Skeletal muscle tissue (tissue), 4 donors: Measurements from ENCODE around the gene TUSC2. TPM values are rescaled to one million over a fixed set of nuclear protein-coding genes. Genes with fewer than 3 reads are reported as not detected.

Experiments
- H3K27ac ChIP-seq: one replicate; pipeline ENCODE4 v1.7.0; 2013; ENCODE audit warnings: mild to moderate bottlenecking, low read depth, low read length, inconsistent platforms
- H3K27me3 ChIP-seq, 3 donors: one replicate each; pipeline ENCODE4 v1.7.0; 2013; ENCODE audit warnings: low read length in 3 of 3; ENCODE audit not compliant: control insufficient read depth in 3 of 3, insufficient read depth in 3 of 3
- H3K36me3 ChIP-seq, 3 donors: one replicate each; pipeline ENCODE4 v1.7.0; 2013; ENCODE audit warnings: low read length in 3 of 3; ENCODE audit not compliant: control insufficient read depth in 3 of 3, insufficient read depth in 3 of 3
- H3K4me1 ChIP-seq, 3 donors: one replicate each; pipeline ENCODE4 v1.7.0; 2013; ENCODE audit warnings: low read length in 3 of 3, mild to moderate bottlenecking in 3 of 3; ENCODE audit not compliant: control insufficient read depth in 3 of 3, insufficient read depth in 3 of 3
- H3K4me3 ChIP-seq, 3 donors: one replicate each; pipeline ENCODE4 v1.7.0; 2013; ENCODE audit warnings: low read length in 3 of 3
- H3K9ac ChIP-seq, 3 donors: one replicate each; pipeline ENCODE4 v1.7.0; 2013; ENCODE audit warnings: low read length in 3 of 3, mild to moderate bottlenecking in 3 of 3, moderate library complexity in 2 of 3, low read depth in 1 of 3
- H3K9me3 ChIP-seq, 3 donors: one replicate each; pipeline ENCODE4 v1.7.0; 2013; ENCODE audit warnings: low read length in 3 of 3; ENCODE audit not compliant: control insufficient read depth in 3 of 3
- total RNA-seq: library from RNA; depleted of rRNA; stranded (reverse); fragments of >200 nt; gene quantifications from one replicate; pipeline ENCODE4 v1.2.3, GENCODE V29; 2014
- donor health status: Osteomylitis.

TUSC2 gene
- total RNA-seq, 1 donor from 2014 or later: 7.8 TPM

DNA sequence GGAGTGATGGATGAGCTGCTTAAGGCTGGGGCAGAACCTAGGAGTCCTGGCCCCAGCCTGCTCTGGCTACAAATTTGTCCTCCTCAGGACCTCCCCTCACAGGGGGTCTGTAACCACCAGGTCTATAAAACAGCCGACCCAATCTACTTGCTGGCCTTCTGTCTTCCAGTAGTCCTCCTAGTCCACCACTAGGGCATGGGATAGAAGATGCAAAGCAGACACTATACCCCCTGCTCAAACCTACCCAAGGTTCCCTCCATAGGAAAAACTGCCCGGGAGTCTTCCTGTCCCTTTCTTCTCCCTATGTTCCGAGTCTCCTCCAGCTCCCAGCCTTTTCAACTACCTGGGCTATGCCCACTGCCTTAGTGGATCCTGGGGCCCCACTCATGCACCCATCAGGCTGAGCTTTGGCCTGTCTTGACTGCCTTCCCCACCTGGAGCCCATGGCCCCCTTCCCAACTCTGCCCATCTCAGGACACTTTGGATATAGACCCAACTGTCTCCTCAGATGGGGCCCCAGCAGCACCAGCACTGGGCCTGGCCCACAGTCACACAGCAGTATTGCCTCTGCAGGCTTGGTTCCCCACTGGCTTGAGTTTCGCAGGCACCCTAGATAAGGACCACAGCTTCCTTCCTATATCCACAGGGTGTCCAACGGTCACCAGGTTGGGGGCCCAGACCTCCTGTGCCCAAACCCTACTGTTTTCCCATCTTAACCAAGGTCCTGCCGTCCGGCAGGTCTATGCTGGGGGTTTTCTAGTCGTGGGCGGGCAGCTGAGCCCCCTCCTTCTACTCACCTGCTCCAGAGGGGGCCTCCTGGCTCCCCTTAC lies 29.9 kb downstream of the TUSC2 start:
- H3K36me3 ChIP-seq: peaks cover 0 to 5% (median 4%) of the 10 kb centered on the region in 3 donors
- H3K9ac ChIP-seq: peak overlapping the region; percentile 79 to 98 (median 93)
- H3K9me3 ChIP-seq: no peaks in the 10 kb centered on the region
- no peaks in the 10 kb centered on the region for H3K27me3 ChIP-seq
- peak overlapping the region; percentile 96 to 98 (median 98) for H3K4me3 ChIP-seq
- peak overlapping the region; percentile 88 for H3K27ac ChIP-seq
- H3K4me1 ChIP-seq: peaks cover 44 to 55% (median 48%) of the 10 kb centered on the region in 3 donors

- peaks cover 43 to 54% (median 47%) of the 10 kb centered on the region in 3 donors for H3K4me1 ChIP-seq
- peaks cover 0 to 5% (median 4%) of the 10 kb centered on the region in 3 donors for H3K36me3 ChIP-seq
- peak overlapping the region in 1 of 3 donors; percentile 16 for H3K9ac ChIP-seq
- H3K9me3 ChIP-seq: no peaks in the 10 kb centered on the region
- H3K4me3 ChIP-seq: no peak overlapping the region
- H3K27ac ChIP-seq: no peak overlapping the region
- no peaks in the 10 kb centered on the region for H3K27me3 ChIP-seq
Measured at GRCh38 chr3:50297384-50297775, 30.6 kb downstream of the TUSC2 start.

GRCh38 chr3:50296721-50297383 lies 31.2 kb downstream of the TUSC2 start:
- Histone ChIP-seq H3K9me3 (no peaks in the 10 kb centered on the region), H3K27me3 (no peaks in the 10 kb centered on the region), H3K27ac (no peak overlapping the region), H3K9ac (no peak overlapping the region), H3K4me1 (peaks cover 40 to 49% (median 42%) of the 10 kb centered on the region in 3 donors), H3K4me3 (no peak overlapping the region), H3K36me3 (peaks cover 0 to 5% (median 4%) of the 10 kb centered on the region in 3 donors)

- H3K27ac ChIP-seq: no peak overlapping the region
- no peak overlapping the region for H3K4me3 ChIP-seq
- no peak overlapping the region for H3K9ac ChIP-seq
- H3K36me3 ChIP-seq: peaks cover 0 to 4% (median 2%) of the 10 kb centered on the region in 3 donors
- H3K4me1 ChIP-seq: peaks cover 44 to 55% (median 45%) of the 10 kb centered on the region in 3 donors
- no peaks in the 10 kb centered on the region for H3K9me3 ChIP-seq
- H3K27me3 ChIP-seq: no peaks in the 10 kb centered on the region
Measured at GRCh38 chr3:50295553-50296431, 32.2 kb downstream of the TUSC2 start.

- Histone ChIP-seq H3K27ac (no peak overlapping the region), H3K9me3 (no peaks in the 10 kb centered on the region), H3K9ac (no peak overlapping the region), H3K4me3 (no peak overlapping the region), H3K4me1 (peaks cover 34 to 54% (median 36%) of the 10 kb centered on the region in 3 donors), H3K36me3 (peaks cover 6 to 12% (median 10%) of the 10 kb centered on the region in 3 donors), H3K27me3 (no peaks in the 10 kb centered on the region)
Measured at GRCh38 chr3:50294492-50295403, 33.3 kb downstream of the TUSC2 start.

GRCh38 chr3:50294089-50294488 lies 33.9 kb downstream of the TUSC2 start:
- Histone ChIP-seq H3K4me3 (no peak overlapping the region), H3K9me3 (no peaks in the 10 kb centered on the region), H3K27me3 (no peaks in the 10 kb centered on the region), H3K4me1 (peaks cover 32 to 52% (median 34%) of the 10 kb centered on the region in 3 donors), H3K27ac (no peak overlapping the region), H3K36me3 (peaks cover 13 to 19% (median 16%) of the 10 kb centered on the region in 3 donors), H3K9ac (no peak overlapping the region)

DNA sequence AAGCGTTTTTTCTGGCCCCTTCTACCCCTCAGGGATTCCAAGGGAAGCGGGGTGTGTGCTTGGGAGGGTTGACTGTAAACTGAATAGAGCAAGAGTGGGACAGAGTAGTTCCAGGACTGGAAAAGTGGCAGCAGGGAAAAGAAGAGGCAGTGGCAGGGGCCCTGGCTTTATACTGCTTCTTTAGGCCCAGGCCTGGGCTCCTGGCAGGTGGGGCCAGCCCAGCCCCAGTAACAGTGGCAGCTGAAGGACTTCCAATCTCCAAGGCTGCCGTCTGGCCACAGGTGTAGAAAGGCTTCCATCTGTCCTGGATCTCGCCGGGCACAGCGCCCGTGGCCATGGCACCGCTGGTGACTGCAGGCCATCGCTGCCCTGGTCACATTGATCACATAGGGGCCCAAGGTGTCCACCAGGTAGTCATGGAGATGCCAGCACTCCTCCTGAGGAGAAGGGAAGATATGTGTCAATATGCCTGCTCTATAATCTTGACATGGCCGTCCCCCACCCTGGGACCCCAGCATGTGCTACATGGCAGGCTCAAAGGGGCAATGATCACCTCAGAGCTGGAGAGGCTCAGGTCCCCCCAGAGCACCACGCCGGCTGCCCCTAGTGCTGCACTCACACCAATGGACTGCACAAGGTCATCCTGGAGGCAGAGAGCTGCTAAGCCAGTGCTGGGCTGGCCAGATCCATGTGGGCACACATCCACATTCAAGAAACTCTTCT lies 34.8 kb downstream of the TUSC2 start:
- peaks cover 23 to 44% (median 26%) of the 10 kb centered on the region in 3 donors for H3K4me1 ChIP-seq
- no peaks in the 10 kb centered on the region for H3K27me3 ChIP-seq
- H3K36me3 ChIP-seq: peaks cover 21 to 28% (median 25%) of the 10 kb centered on the region in 3 donors
- H3K4me3 ChIP-seq: peak overlapping the region; percentile 82 to 90 (median 85)
- H3K27ac ChIP-seq: peak overlapping the region; percentile 97
- no peaks in the 10 kb centered on the region for H3K9me3 ChIP-seq
- peak overlapping the region; percentile 77 to 98 (median 92) for H3K9ac ChIP-seq

DNA sequence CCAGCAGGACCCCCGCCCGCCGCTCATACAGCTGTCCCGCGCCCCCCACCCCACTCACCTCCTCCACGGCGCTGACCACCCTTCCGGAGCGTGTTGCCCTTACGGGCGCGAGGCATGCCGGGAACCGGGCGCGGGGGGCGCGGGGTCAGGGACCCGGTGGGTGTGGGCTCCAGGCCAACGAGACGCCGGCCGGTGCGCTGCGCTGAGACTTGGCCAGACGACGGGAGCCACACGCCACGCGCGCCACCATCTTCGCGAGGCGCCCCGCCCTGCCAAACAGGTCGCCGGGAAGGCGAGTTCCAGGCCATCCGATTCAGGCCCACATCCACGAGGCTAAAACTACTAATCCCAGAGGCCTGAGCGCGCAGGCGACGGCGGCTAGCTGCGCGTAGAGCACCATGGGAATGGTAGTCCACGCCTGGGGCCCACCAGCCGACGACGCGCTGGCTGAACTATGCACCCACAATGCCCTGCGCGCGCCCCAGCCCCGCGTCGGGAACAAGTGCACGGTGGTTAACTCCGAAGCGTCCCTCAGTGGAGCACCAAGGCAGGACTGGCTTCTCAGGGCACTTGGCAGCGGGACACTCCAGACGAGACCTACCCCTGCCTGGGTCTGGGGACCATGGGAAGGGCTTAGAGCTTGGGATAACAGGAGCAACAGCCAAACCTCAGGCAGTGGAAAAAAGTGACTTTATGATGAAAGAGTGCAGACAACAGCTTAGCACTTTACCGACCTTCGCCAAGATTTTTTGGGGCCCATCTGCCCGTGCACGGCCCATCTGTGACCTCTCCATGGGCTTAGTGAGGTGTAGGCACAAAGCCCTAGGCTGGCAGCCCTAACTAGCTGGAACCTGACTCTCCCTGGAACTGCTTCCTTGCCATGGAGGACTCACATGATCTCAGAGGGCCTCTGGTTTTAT lies 35.6 kb downstream of the TUSC2 start, which contains the start of gene IFRD2:
TSS of gene IFRD2 (minus strand) at position 271 of the 920 bp plus-strand sequence. CDS start at position 116, 155 bp downstream.
- H3K9ac ChIP-seq: peak within 1 kb of the TSS; percentile 87 to 98 (median 92)
- no peaks in the 10 kb centered on the region for H3K27me3 ChIP-seq
- H3K27ac ChIP-seq: peak within 1 kb of the TSS; percentile 97
- H3K4me3 ChIP-seq: peak within 1 kb of the TSS; percentile 85 to 91 (median 90)
- H3K9me3 ChIP-seq: no peaks in the 10 kb centered on the region
- H3K4me1 ChIP-seq: peaks cover 23 to 35% (median 24%) of the 10 kb centered on the region in 3 donors
- peaks cover 24 to 36% (median 28%) of the 10 kb centered on the region in 3 donors for H3K36me3 ChIP-seq
